Measurements from ENCODE around the gene SEZ6. TPM values are rescaled to one million over a fixed set of nuclear protein-coding genes. Genes with fewer than 3 reads are reported as not detected.

Gene SEZ6
- total and polyA plus RNA-seq, 5 experiments from 2014 or later: 0.40 to 1.5 (median 0.85) TPM; not detected in 2

- Mint-ChIP-seq H3K9me3 (no peaks in the 10 kb centered on the region), H3K4me3 (no peak overlapping the region), H3K27me3 (peaks cover 5 to 23% (median 10%) of the 10 kb centered on the region in 5 donors), H3K27ac (peak overlapping the region in 1 of 10 donors; percentile 37), H3K36me3 (peaks cover 0 to 3% (median 0%) of the 10 kb centered on the region in 3 donors), H3K4me1 (peaks cover 0 to 7% (median under 1%) of the 10 kb centered on the region in 4 donors)
- no peak for ATAC-seq
- POLR2A ChIA-PET: interaction anchor here (0.9 kb wide), 1 partner anchor 152 kb away, joined by 5 read pairs; no protein-coding TSS in a partner anchor
- peak in 1 of 10 donors; percentile 53 for DNase-seq
These were observed 42.0 kb downstream of the SEZ6 start for GRCh38 chr17:28963841-28964240.

GRCh38 chr17:28963055-28963611 lies 42.7 kb downstream of the SEZ6 start:
- peaks cover 0 to 3% (median 0%) of the 10 kb centered on the region in 3 donors for H3K36me3 Mint-ChIP-seq
- ATAC-seq (no peak), DNase-seq (peak in 1 of 10 donors; percentile 24)
- peaks cover 0 to 7% (median under 1%) of the 10 kb centered on the region in 4 donors for H3K4me1 Mint-ChIP-seq
- H3K27ac Mint-ChIP-seq: no peak overlapping the region
- peaks cover 5 to 23% (median 10%) of the 10 kb centered on the region in 5 donors for H3K27me3 Mint-ChIP-seq
- H3K9me3 Mint-ChIP-seq: no peaks in the 10 kb centered on the region
- no peak overlapping the region for H3K4me3 Mint-ChIP-seq
- POLR2A ChIA-PET: no interaction called here

GRCh38 chr17:28961391-28961790 lies 44.4 kb downstream of the SEZ6 start:
- Mint-ChIP-seq H3K4me1 (peaks cover 0 to 4% (median under 1%) of the 10 kb centered on the region in 4 donors), H3K4me3 (no peak overlapping the region), H3K9me3 (no peaks in the 10 kb centered on the region), H3K27me3 (peaks cover 5 to 23% (median 10%) of the 10 kb centered on the region in 5 donors), H3K27ac (peak overlapping the region in 1 of 10 donors; percentile 44), H3K36me3 (peaks cover 0 to 3% (median 0%) of the 10 kb centered on the region in 3 donors)
- POLR2A ChIA-PET: no interaction called here
- ATAC-seq: no peak
- peak in 1 of 10 donors; percentile 41 for DNase-seq

GRCh38 chr17:28960256-28961061 lies 45.4 kb downstream of the SEZ6 start:
- POLR2A ChIA-PET: interaction anchor here (1.2 kb wide), 1 partner anchor 9 kb away, joined by 3 read pairs; the partner anchor contains the start of gene PHF12

GRCh38 chr17:28959471-28959871 lies 46.4 kb downstream of the SEZ6 start:
- H3K36me3 Mint-ChIP-seq: peaks cover 0 to 3% (median 0%) of the 10 kb centered on the region in 3 donors
- no peak for ATAC-seq
- POLR2A ChIA-PET: no interaction called here
- H3K27me3 Mint-ChIP-seq: peaks cover 4 to 16% (median 10%) of the 10 kb centered on the region in 5 donors
- no peak overlapping the region for H3K4me3 Mint-ChIP-seq
- no peaks in the 10 kb centered on the region for H3K9me3 Mint-ChIP-seq
- H3K27ac Mint-ChIP-seq: no peak overlapping the region
- H3K4me1 Mint-ChIP-seq: peaks cover 0 to 1% (median 0%) of the 10 kb centered on the region in 4 donors
- peak in 1 of 10 donors; percentile 62 for DNase-seq

More at GRCh38 chr17:28960256-28961061, 45.4 kb downstream of the SEZ6 start:
- peak in 1 of 10 donors; percentile 37 for DNase-seq
- H3K9me3 Mint-ChIP-seq: no peaks in the 10 kb centered on the region
- H3K27me3 Mint-ChIP-seq: peaks cover 5 to 20% (median 10%) of the 10 kb centered on the region in 5 donors
- no peak overlapping the region for H3K27ac Mint-ChIP-seq
- no peak for ATAC-seq
- H3K4me3 Mint-ChIP-seq: no peak overlapping the region
- H3K36me3 Mint-ChIP-seq: peaks cover 0 to 3% (median 0%) of the 10 kb centered on the region in 3 donors
- H3K4me1 Mint-ChIP-seq: peaks cover 0 to 1% (median under 1%) of the 10 kb centered on the region in 4 donors

GRCh38 chr17:28958820-28959455 lies 46.9 kb downstream of the SEZ6 start:
- no peak overlapping the region for H3K27ac Mint-ChIP-seq
- peaks cover 0 to 13% (median 9%) of the 10 kb centered on the region in 5 donors for H3K27me3 Mint-ChIP-seq
- peaks cover 0 to 1% (median 0%) of the 10 kb centered on the region in 4 donors for H3K4me1 Mint-ChIP-seq
- no peaks in the 10 kb centered on the region for H3K9me3 Mint-ChIP-seq
- H3K36me3 Mint-ChIP-seq: peaks cover 0 to 3% (median 0%) of the 10 kb centered on the region in 3 donors
- POLR2A ChIA-PET: no interaction called here
- no peak overlapping the region for H3K4me3 Mint-ChIP-seq
- ATAC-seq: no peak
- DNase-seq: no peak

- POLR2A ChIA-PET: interaction anchor here (0.6 kb wide), 1 partner anchor 83 kb away, joined by 3 read pairs; no protein-coding TSS in a partner anchor
- H3K27ac Mint-ChIP-seq: no peak overlapping the region
- H3K36me3 Mint-ChIP-seq: peaks cover 0 to 3% (median 0%) of the 10 kb centered on the region in 3 donors
- peaks cover 0 to 4% (median under 1%) of the 10 kb centered on the region in 5 donors for H3K27me3 Mint-ChIP-seq
- no peak overlapping the region for H3K4me3 Mint-ChIP-seq
- H3K9me3 Mint-ChIP-seq: no peaks in the 10 kb centered on the region
- ATAC-seq (no peak), DNase-seq (no peak)
- peaks cover 0 to 4% (median 0%) of the 10 kb centered on the region in 4 donors for H3K4me1 Mint-ChIP-seq
These were observed 47.9 kb downstream of the SEZ6 start for GRCh38 chr17:28957992-28958355.

- Mint-ChIP-seq H3K4me3 (no peak overlapping the region), H3K36me3 (peaks cover 0 to 3% (median 0%) of the 10 kb centered on the region in 3 donors), H3K27me3 (peaks cover 0 to 4% (median 0%) of the 10 kb centered on the region in 5 donors), H3K9me3 (no peaks in the 10 kb centered on the region), H3K4me1 (peaks cover 0 to 4% (median 0%) of the 10 kb centered on the region in 4 donors), H3K27ac (no peak overlapping the region)
- ATAC-seq (no peak), DNase-seq (peak in 1 of 10 donors; percentile 43)
- POLR2A ChIA-PET: interaction anchor here (0.6 kb wide), 2 partner anchors 83 to 758 kb away, joined by 3 to 5 read pairs; no protein-coding TSS in a partner anchor
These were observed 48.4 kb downstream of the SEZ6 start for GRCh38 chr17:28957277-28957991.

GRCh38 chr17:28956861-28957260 lies 49.0 kb downstream of the SEZ6 start:
- DNase-seq (peak in 1 of 10 donors; percentile 50), ATAC-seq (no peak)
- Mint-ChIP-seq H3K4me1 (peaks cover 0 to 2% (median 0%) of the 10 kb centered on the region in 4 donors), H3K4me3 (no peak overlapping the region), H3K27me3 (peaks cover 0 to under 1% (median 0%) of the 10 kb centered on the region in 5 donors), H3K27ac (no peak overlapping the region), H3K36me3 (peaks cover 0 to 3% (median 0%) of the 10 kb centered on the region in 3 donors), H3K9me3 (no peaks in the 10 kb centered on the region)
- POLR2A ChIA-PET: no interaction called here

- ATAC-seq: no peak
- Mint-ChIP-seq H3K9me3 (no peaks in the 10 kb centered on the region), H3K36me3 (peaks cover 0 to 3% (median 0%) of the 10 kb centered on the region in 3 donors), H3K4me3 (no peak overlapping the region), H3K27me3 (no peaks in the 10 kb centered on the region), H3K27ac (no peak overlapping the region), H3K4me1 (peaks cover 0 to 2% (median 0%) of the 10 kb centered on the region in 4 donors)
- POLR2A ChIA-PET: no interaction called here
- no peak for DNase-seq
These were observed 49.7 kb downstream of the SEZ6 start for GRCh38 chr17:28956112-28956511.

- POLR2A ChIA-PET: no interaction called here
- H3K27me3 Mint-ChIP-seq: no peaks in the 10 kb centered on the region
- H3K9me3 Mint-ChIP-seq: no peaks in the 10 kb centered on the region
- H3K4me1 Mint-ChIP-seq: peaks cover 0 to 2% (median 0%) of the 10 kb centered on the region in 4 donors
- peaks cover 0 to 3% (median 0%) of the 10 kb centered on the region in 3 donors for H3K36me3 Mint-ChIP-seq
- H3K4me3 Mint-ChIP-seq: no peak overlapping the region
- H3K27ac Mint-ChIP-seq: peak overlapping the region in 1 of 10 donors; percentile 27
- DNase-seq (peak in 1 of 10 donors; percentile 50), ATAC-seq (no peak)
These were observed 50.4 kb downstream of the SEZ6 start for GRCh38 chr17:28955408-28955807.

- Mint-ChIP-seq H3K4me1 (peaks cover 0 to 2% (median 0%) of the 10 kb centered on the region in 4 donors), H3K9me3 (no peaks in the 10 kb centered on the region), H3K27me3 (no peaks in the 10 kb centered on the region), H3K4me3 (no peak overlapping the region), H3K36me3 (peaks cover 0 to 3% (median 0%) of the 10 kb centered on the region in 3 donors), H3K27ac (no peak overlapping the region)
- no peak for ATAC-seq
- POLR2A ChIA-PET: no interaction called here
- DNase-seq: no peak
These were observed 50.9 kb downstream of the SEZ6 start for GRCh38 chr17:28954886-28955285.
